SHP77 (cell line): ENCODE results near the gene KRTAP5-2.
"Not testable (repeated sequence)": the region's sequence is repeated elsewhere in the genome, so short reads cannot be mapped to it uniquely, and the experiment has no call there.

Experiments
- DNase-seq, 2 experiments: peaks; one replicate each; lab custom pipeline; 2025; lab: John Stamatoyannopoulos, UW

The KRTAP5-2 gene, protein sequence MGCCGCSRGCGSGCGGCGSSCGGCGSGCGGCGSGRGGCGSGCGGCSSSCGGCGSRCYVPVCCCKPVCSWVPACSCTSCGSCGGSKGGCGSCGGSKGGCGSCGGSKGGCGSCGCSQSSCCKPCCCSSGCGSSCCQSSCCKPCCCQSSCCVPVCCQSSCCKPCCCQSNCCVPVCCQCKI

DNA sequence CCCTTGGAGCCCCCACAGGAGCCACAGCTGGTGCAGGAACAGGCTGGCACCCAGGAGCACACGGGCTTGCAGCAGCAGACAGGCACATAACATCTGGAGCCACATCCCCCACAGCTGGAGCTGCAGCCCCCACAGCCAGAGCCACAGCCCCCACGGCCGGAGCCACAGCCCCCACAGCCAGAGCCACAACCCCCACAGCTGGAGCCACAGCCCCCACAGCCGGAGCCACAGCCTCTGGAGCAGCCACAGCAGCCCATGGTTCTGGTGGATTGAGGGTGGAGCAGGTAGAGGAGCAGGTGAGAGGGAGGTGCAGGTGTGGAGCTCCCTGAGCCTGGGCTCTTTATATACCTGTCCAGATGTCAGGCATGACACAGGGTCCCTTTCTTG lies at the start of gene KRTAP5-2:
KRTAP5-2 (minus strand) TSS at position 301 of the 387 bp plus-strand sequence; CDS start at position 257, 44 bp downstream.
- DNase-seq, result no peak

DNA sequence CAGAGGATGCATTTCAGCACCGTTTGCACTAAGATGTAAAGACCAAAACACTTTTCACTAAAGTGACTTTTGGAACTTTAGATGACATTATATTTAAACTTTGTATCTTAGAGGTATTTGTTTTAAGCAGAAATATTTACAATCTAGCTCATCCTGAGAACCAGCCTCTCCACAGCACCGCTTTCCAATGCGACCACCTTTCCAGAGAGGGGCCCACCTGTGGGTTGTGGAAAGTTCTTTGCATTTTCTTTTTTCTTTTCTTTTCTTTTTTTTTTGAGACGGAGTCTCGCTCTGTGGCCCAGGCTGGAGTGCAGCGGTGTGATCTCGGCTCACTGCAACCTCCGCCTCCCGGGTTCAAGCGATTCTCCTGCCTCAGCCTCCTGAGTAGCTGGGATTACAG lies 48.4 kb upstream of the KRTAP5-2 start:
- not testable (repeated sequence) for DNase-seq

DNA sequence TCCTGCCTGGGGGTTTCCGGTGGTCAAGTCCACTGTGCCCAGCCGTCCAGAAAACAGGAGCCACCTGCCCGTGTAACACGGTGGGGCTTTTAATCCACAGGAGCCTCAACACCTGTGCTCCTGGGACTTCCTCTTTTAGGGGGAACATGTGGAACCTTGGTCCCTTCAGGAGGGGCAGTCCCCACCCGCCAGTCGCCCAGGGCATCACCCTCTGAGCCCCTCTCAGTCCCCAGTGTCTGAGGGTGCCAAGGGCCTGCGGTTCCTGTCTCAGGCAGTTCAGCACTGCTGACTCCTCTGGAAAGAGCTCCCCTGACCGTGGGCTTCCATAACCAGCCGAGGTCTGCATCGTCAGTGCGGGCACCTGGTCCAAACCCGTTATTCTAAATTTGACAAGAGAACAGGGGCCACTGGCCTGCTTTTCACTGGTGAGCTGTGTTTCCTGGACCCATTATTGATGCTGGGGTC lies 47.3 kb upstream of the KRTAP5-2 start:
- DNase-seq, result no peak

DNA sequence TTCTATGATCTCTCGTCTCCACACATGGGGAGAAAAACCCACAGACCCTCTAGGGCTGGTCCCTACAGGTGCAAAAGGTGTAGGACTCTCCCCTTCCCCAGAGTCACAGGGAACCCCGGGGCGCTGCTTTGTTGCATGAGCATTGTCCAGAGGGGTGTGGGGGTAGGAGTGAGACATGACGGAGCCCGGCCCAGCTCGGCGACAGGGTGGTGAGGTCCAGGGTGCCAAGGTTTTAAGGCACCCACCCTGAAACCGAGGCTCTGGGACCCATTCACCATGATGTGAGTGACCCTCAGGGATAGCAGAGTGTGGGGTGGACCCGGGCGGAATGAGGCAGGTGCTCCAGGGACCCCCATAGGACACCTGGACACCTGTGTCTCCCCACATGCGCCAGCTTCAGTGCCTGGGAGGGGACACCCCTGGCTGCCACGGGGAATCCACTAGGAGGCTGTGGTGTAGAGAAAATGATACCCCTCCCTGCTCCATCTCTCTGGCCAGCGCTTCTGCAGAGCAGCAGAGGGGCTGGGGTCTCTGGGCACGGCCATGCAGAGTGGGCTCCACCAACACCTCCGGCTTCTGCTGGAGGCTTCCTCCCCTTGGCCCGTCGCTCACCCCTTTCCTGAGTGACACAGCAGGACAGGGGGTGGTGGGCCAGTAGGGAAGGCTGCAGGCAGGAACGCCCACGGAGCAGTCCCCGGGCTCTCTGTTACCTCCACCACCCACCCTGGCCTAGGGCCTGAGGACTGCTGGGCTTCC lies 46.7 kb upstream of the KRTAP5-2 start:
- DNase-seq, result no peak

DNA sequence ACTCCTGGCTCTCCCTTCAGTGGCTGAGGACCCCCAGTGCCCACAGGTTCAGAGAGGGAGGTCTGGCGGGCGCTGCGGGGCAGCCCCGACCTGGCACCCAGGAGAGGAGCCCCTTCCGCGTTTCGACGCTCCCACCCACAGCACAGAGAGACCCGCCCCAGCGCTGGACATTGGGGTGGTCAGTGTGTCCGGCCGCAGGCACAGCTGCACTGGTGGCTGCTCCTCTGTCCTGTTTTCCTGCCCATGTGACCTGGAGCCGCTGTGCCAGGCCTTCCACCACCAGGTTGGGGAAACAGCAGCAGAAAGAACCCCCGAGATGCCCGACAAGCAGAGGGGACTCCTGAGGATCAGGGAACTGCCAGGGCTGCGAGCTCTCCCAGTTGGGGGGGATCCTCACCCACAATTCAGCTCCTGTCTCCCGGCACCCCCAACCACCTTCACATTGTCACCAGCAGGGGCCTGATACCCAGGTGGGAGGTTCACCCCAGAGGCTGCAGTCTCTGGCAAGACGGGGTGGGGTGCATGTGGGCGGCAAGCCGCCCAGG lies 45.1 kb upstream of the KRTAP5-2 start:
- no peak for DNase-seq

DNA sequence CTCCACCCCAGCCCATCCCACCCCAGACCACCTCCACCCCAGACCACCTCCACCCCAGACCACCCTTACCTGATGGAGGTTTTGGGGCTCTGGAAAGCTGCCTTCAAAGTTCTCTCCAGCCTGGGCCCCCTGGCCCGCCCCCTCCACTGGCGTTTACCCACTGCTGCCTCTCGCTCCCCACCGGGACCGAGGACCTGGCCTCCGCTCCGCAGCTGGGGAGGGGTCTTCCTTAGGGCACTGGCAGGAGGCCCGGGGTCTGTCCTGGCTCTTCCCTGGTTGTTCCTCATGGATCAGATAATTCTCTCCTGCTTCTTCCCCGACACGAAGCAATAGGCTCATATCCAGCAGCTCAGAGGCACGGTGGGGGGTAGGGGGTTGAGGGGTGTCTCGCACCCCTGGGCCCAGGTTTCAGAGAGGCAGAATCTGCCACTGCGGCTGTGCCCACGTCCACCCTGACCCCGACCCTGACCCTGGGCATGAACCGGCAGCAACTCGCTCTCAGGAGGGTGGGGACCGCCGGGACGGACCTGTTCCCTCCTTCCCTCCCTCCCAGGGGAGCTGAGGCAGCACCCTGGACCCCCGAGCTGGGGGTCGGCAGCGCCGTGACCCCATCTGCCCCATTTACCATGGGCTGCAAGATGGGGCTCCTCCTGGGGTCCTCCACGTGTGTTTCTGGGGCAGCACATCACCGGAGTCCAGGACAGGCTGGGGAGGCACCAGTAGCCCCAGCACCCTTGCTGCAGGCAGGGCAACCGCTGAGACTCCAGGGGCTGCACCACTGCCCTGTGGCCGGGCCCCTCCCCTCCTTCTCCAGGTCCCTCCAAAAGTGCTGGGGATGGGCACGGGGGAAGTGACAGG lies 44.4 kb upstream of the KRTAP5-2 start:
- no peak for DNase-seq

DNA sequence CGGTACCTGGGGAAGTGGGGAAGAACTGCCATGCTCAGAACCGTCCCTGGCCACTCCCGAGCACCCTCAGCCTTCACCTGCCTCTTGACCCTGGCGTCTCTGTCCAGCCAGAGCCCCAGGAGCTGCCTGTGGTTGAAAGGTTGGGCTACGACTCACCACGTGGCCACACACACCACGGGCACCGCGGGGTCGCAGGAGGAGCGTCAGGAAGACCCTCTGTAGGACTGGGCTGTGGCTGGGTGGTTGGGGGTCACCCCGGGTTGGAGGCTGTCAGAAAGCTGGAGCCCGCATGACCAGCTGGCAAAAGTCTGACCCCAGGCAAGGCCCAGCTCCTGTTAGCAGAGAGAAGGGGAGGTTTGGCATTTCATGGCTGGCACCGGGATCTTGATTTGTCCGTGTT lies 43.0 kb upstream of the KRTAP5-2 start:
- DNase-seq, result no peak

DNA sequence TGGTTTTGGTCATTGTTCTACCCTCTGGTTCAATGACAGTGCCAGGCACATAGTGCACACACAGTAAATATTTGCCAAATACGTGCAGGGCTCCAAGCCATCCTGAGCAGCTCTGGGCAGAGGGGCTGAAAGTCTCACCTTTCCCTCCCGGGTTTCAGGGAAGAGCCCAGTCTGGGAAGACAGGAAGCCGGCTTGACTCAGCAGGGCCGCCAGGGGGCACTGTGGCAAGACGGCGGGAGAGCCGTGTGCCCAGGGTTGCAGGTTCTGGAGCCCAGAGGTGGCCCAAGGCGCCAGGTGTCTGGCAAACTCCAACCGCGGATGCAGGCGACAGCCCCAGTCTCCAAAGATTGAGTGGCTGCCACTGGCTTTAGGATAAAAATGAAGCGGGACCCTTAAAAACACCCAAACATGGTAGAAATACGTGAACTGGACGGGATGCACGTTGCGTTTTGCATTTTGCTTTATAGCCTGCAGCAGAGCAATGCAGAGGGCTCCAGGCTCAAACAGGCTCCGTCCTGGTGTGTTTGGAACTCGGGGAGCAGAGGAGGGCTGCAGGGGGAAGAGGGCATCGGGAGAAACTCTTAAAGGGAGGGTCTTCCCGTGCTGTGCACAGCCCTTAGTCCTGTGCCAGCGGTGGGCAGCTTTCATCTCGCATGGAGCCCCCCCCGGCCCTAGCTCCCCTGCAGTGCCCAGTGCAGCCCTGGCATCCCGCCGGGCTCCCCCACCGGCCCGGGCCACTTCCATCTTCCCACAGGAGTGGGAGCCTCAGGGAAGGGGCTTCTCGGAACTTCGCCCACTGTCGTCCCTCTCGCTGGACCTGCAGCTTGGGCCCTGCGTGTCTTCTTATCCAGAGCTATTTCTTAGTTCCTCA lies 42.2 kb upstream of the KRTAP5-2 start:
- peak; percentile 15 to 34 for DNase-seq

DNA sequence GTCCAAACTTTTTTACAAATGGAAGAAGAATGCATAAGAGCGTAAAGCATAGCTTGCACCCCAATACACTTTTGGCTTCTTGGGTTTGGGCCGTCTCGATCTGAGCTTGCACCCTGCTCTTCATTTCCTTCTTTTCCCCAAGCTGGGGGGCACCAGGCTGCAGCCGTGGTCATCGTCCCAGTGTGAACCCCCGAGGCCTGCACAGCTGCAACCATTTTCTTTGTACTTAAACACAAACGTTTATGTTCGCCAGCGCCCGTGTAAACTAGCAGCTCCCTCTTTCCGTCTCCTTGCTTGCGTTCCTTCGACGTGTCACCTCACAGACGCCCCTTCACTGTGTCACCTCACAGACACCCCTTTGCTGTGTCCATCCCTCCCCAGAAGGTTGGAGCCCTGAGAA lies 41.6 kb upstream of the KRTAP5-2 start:
- no peak for DNase-seq

DNA sequence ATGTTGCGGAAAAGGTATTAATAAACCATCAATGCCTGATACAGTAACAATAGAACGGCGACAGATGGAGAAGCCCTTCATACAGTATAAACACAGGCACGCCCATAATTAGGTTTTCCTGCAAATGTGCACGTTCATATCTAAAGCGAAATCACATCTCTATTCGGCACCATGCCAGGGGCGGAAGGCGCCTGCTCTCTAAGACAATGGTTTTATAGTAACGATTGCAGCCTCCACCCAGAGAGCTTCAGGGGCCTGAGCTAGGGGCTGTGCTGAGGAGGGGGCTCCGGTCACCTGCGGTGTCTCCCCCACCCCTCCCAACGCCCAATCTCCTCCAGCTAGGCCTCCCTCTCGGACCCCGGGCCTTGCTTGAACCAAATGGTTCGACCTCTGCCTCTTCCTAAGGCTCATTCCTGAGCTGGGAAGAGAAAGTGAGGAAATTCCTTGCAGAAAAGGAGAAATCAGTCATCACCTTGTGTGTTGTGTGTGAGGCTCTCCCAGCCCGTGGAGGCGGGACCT lies 41.1 kb upstream of the KRTAP5-2 start:
- no peak for DNase-seq

DNA sequence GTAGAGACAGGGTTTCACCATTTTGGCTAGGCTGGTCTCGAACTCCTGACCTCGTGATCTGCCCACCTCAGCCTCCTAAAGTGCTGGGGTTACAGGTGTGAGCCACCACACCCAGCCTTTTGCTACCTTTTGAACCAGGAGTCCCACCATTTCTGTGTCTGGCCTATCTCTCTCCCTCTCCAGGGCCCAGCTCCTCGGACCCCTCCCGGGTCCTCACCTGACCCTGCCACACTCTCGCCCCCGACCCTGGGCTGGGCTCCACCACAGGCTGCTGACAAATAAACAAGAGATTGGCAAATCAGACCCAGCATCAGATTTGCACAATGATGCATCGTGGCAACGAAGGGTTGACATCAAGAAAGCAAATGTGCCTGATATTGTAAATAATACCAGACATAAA lies 40.2 kb upstream of the KRTAP5-2 start:
- DNase-seq, result no peak

DNA sequence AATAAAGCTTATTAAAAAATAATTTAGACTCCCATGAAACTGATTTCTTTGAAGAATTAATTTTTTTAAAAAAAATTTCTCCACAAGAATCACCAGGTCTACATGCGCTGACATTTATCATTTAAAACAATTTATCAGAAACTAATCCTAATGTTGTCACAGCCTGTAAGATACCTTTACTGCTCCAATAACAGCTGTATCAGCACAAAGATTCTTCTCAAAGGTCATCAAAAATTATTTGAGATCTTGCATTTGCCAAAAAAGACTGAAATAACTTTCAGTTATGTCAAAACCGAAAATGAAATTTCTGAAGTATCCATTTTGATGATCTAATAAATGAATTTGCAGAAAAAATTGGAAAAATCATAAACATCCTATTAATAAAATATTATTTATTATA lies 39.5 kb upstream of the KRTAP5-2 start:
- no peak for DNase-seq

DNA sequence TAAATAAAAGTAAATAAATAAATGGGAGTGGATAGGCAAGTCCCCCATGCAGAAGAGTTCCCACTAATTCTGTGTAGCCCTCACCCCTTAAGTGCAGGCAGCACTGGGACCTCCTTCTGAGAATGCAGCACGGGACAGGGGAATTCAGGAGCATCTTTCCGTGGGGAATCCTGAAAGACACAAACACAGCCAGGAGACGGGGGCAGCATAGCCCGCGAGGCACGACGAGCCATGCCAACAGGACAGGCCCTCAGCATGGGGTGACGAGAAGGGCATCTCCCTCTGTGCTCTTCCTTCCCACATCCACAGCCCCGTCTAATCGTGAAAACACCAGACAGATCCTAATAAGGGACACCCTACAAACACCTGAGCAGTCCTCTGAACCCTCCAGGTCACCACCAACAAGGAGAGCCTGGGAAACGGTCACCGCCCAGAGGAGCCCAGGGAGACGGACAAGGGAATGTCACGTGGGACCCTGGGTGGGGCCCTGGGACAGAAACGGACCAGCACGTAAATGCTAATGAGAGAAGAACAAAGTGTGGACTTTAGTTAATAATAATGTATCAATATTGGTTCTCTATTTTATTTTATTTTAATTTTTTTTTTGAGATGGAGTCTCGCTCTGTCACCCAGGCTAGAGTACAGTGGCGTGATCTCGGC lies 38.3 kb upstream of the KRTAP5-2 start:
- DNase-seq, result no peak

DNA sequence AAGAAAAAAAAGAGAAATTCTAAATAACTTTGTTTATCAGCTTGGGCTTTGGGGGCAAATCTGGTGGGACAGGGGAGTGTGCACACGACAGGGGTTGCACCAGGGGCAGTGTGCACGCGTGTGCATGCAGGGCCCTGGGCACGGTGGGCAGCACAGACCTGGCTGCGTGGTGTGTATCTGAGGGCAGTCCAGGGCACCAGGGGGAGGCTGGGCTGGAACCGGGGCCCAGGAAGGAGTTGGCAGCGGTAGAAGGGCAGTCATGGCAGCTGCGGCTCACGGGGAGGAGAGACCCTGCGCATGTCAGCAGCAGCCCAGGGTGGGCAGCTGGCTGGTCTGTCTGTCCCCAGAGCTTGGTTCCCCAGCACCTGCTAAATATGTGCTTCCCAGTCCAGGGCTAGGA lies 35.8 kb upstream of the KRTAP5-2 start:
- DNase-seq, result no peak

DNA sequence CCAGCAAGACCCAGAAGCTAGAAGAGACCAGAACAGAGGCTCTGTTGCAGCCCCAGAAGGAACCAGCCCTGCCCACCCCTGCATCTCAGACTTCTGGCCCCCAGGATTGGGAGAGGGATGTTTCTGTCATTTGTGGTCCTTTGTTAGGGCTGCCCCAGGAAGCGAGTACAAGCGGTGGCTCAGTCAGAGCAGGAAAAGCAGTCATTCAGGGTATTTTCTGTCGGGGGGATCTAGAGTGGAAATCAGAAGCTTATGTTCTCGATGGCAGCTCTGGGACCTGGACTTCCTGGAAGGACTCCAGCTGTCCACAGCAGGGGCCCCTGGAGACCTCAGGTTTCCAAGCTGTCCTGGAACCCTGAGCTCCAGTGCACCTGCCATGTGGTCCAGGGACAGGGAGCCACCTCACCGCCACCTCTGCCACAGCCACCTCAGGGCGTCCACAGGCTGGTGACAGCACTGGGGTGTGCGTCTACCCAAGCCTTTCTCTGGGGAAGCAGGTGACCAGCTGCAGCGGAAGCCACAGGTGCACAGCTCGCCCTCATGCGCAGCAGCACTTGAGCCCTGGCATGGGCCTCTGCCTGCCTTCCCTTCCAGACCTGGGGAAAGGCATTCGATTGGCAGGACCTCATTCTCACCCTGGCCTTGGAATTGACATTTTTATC lies 34.1 kb upstream of the KRTAP5-2 start:
- DNase-seq, result no peak

DNA sequence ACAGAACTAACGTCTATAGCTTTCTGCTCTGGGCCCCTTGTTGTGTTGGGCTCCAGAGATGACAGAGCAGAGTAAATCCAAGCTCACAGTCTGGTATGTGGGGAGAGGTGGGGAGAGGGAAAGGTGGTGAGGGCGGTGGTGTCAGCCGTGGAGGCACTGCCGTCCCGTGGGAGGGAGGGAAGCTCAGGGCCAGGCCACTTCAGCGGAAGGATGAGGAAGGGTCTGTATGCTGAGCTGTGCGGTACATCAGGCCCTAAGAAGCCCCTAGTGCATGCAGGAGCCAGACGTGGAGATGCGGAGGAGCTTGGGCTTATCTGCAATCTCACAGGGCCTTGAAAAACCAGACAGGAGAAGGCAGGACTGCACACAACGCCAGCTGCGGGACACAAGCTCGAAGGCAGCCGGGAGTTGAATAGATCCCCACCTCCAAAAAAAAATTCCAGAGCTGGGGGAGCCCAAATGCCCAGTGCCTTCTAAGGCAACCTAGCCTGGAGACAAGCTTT lies 33.0 kb upstream of the KRTAP5-2 start:
- no peak for DNase-seq

DNA sequence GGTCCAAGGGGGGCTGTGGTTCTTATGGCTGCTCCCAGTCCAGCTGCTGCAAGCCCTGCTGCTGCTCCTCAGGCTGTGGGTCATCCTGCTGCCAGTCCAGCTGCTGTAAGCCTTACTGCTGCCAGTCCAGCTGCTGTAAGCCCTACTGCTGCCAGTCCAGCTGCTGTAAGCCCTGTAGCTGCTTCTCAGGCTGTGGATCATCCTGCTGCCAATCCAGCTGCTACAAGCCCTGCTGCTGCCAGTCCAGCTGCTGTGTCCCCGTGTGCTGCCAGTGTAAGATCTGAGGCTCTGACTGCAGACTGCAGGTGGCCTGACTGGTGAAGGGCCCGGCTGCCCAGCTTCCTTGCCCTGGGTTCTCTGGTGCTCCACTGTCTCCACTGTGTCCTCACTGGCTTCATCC lies 32.2 kb upstream of the KRTAP5-2 start:
- no peak for DNase-seq

DNA sequence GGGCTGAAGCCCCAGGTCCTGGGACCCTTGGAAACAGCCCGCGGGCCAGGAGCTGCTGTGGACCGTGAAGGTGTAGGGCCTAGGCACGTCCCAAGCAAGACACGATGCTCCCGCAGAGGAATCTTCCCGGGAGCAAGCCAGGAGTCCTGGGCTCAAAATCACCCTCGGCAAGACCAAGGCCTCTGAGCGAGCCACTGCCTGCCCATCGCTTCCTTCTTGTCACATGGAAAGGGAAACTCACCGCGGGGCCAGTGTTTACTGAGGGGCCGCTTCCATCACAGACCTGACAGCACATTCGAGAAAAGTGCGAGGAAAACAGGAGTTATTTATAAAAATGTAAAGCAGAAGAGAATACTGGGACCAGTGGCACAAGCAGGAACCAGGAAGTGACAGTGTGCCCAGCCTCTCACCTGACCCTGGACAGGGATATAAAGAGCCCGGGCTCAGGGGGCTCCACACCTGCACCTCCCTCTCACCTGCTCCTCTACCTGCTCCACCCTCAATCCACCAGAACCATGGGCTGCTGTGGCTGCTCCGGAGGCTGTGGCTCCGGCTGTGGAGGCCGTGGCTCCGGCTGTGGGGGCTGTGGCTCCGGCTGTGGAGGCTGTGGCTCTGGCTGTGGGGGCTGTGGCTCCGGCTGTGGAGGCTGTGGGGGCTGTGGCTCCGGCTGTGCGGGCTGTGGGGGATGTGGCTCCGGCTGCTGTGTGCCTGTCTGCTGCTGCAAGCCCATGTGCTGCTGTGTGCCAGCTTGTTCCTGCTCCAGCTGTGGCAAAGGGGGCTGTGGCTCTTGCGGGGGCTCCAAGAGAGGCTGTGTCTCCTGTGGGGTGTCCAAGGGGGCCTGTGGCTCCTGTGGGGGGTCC lies 31.5 kb upstream of the KRTAP5-2 start, which contains the start of gene KRTAP5-5:
KRTAP5-5 (plus strand) TSS at position 450 of the 860 bp plus-strand sequence; CDS start at position 516, 66 bp downstream.
- DNase-seq, result no peak
